Measurements from ENCODE around the gene ARHGAP1.
"Not testable (repeated sequence)": the region's sequence is repeated elsewhere in the genome, so short reads cannot be mapped to it uniquely, and the experiment has no call there.

Gene ARHGAP1

DNA sequence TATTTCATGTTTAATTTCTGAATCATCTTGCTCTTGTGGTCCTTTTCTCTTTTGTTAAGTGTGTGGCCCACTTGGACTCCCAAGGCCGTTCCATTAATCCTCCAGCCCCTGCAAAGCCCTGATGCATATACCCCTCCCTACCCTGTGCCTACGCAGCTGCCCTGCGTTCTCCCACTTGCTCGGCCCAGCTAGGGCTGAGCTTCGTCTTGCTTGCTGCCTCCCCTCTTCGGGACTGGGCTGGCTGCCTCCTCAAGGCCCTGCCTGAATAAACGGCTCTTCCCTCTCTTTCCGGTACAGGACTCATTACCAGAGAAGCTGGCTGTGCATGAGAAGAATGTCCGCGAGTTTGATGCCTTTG is 28.5 kb downstream of the ARHGAP1 start:
- no peak for DNase-seq

DNA sequence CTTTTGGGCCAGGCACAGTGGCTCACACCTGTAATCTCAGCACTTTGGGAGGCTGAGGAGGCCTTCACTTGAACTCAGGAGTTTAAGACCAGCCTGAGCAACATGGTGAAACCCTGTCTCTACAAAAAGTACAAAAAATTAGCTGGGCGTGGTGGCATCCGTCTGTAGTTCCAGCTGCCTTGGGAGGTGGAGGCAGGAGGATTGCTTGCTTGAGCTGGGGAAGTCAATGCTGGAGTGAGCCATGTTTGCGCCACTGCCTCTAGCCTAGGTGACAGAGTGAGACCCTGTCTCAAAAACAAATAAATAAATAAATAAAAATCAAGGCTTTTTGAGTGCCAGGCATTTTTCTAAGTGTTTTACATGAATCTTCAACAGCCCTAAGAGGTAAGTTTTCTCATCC is 29.9 kb downstream of the ARHGAP1 start:
- DNase-seq: not testable (repeated sequence)

DNA sequence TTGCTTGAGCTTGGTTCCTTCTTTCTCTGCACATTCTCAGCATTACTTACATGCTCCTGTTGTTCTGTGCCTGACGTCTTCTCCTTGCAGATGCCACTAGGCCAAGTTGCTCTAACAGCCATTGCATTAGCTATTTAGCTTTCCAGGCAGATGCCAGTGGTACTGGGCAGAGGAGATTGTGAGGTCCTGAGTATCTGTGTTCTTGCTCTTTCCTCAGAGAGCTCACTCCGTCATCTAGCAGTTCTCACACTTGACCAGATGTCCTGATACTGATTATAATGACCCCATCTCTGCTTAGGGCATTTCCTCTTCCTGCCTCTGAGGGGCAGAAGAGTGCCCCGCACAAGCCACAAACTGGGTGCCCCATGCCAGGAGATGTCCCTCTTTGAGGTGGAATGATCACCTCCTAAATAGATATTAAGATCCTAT is 30.7 kb downstream of the ARHGAP1 start:
- DNase-seq: no peak

DNA sequence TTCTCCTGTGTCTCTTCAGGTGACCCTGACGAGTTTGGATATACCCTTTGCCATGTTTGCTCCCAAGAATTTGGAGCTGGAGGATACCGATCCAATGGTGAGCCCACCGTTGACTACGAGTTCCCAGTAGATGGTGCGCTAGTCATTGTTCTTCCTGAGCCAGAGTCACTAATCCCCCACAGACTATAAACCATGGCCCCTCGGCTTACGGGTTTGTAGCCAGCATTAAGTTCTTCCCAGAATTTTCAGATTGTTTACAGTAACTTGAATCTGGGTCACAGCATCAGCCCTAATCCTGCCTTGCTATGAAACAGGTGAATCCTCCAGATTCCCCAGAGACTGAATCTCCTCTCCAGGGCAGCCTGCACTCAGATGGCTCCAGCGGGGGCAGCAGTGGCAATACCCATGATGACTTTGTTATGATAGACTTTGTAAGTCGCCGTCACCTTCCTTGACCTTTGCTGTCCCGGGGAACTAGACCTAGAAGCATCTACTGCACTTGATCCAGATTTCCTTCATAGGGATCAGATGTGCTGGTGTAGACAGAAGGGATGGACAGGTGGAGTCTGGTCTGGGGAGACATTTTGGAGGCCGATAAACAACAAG is 31.8 kb downstream of the ARHGAP1 start:
- no peak for DNase-seq

DNA sequence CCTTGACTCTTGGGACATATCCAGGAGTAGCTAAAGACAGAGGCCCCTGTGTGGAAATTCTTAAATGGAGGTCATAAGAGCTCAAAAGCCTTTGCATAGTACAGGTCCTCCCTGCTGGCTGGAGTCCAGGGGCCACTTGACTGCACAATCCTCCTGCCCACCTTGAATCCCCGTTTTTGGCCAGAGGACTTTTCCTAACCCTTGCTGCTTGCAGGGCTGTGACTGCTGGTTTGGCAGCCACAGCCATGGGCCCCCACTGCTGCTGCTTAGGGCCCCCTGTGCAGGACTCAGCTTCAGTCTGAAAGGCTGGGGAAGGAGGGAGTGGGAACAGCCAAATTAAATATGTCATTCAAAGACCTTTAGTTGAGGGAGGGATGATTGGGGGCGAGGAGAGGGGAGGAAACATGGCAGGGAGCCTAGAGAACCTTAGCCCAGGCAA is 33.4 kb downstream of the ARHGAP1 start:
- no peak for DNase-seq

DNA sequence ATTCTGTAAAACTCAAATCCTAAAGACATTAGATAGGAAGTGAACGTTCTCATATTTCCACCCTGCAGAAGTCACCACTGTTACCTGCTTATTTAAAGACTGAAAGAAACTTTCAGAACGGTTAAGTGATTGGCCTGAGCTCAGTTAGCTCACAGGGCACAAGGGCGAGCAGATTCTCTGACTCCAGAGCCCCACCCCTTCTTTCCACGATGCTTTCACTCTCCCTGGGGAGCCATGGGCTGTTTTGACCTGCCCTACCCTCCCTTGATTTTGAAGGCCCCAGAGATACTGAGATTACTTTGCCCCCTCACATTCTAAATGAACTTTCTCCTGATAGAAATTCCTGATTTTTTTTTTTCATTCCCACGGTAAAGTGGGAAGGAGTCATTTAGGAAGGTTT is 33.9 kb downstream of the ARHGAP1 start:
- no peak for DNase-seq

DNA sequence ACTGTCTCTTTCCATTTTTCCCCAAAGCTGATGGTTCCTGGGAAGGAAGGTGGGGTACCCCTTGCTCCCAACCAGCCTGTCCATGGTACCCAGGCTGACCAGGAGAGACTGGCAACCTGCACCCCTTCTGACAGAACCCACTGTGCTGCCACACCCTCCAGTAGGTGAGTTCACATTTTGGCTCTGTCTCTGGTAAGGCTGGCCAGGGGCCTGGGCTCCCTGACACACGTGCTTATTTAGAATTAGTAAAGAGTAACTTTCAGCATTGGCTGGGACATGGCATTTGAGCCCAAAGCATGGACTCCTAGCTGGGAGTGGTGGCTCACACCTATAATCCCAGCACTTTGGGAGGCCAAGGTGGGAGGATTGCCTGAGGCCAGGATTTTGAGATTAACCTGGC is 35.1 kb downstream of the ARHGAP1 start:
- DNase-seq: no peak

DNA sequence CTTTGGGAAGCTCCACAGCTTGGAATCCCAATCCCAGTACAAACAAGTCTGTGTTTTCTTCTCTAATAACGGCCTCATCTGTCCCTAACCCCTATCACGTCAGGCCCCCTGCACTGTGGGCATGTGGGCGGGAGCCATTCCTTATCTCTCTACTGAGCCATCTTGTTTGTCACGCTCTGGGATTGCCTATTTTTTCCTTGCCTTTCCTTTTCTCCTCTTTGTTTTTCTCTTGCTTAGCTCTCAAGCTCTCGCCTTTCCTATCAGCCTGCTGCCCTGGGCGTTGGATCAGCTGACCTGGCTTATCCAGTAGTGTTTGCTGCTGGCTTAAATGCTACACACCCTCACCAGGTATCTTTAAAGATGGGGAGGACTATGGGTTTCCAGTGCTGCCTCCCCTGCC is 35.8 kb downstream of the ARHGAP1 start:
- no peak for DNase-seq

DNA sequence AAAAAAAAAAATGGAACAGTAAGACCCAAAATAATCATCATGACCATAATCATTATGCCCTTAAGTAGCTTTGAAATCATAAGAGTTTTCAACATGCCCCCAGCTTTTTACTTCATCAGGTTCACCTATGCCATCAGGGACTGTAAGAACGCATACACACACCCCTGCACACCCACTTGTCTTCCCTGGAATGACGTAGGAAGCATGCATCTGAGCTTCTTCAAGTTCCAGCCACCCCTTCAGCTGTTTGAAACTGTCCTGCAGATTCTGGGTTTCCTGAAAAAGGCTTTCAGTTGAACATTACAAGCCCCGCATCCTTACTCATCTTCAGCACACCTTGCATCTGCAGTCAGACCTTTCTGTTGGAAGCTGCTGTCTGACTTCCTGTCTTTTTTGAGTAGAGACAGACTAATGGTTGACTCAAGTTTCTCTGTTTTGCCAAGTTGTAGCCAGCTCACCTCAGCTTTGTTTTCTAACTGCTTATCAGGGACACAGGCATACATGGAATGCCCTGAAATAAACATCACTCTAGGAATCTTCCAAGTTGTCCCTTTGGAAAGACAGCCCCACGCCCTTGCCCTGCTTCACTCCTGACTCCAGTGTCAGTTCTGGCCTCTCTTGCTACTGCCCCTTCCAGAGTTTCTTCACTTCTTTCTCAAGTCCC is 37.0 kb downstream of the ARHGAP1 start:
- DNase-seq: no peak

DNA sequence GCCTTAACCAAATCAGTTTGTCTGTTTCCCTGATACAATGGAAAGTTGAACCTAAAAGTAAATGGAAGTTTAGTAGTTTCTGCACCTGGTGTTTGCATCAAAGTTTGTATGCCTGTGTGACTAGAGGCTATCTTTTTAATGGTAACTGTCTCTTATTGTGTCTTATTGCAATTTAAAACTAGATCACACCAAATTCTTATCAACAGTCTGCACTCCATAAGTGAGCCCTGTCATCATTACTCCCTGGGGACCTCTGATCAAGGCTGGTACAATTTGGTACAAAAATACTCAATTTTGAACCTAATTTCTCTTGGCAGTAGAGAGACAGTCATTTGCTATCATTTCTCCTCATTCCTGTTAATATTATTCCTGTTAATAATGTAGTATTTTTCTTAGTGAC is 38.1 kb downstream of the ARHGAP1 start:
- DNase-seq: no peak

DNA sequence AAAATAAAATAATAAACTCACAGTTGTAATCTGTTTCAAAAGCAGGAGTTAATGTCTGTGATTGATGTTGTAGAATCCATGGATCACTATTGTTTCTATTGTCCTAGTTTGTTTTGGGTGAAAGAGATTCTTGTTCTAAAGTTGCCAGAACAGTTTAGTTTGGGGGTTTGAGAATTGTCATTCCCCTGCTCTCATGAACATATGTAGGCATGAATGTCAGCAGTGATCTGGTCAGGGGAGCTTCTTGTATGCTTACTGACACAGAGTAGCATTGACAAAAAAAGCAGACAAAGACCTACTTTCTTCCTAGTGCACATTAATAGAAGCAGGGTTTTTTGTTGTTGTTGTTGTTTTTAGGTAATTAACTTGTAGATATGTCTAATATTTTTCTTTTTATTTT is 38.6 kb downstream of the ARHGAP1 start:
- DNase-seq: no peak

DNA sequence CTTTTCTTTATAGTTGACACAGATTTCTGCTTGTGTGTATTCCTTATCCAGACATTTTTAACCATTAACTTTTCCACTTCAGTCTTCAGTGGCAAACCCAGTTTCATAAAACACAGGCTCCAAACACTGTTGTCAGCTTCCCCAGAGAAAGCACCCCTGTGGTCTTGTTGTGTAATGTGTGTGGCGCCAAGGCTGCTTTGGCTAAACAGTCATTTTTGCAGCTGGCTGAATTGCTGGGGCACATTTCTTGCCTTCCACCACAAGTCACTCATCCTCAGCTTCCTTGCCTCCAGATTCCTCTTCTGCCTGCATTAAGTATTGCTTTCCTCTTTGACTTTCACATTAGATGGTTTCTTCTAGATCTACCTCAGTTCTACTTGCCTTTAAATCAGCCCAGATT is 40.5 kb downstream of the ARHGAP1 start:
- DNase-seq: no peak

DNA sequence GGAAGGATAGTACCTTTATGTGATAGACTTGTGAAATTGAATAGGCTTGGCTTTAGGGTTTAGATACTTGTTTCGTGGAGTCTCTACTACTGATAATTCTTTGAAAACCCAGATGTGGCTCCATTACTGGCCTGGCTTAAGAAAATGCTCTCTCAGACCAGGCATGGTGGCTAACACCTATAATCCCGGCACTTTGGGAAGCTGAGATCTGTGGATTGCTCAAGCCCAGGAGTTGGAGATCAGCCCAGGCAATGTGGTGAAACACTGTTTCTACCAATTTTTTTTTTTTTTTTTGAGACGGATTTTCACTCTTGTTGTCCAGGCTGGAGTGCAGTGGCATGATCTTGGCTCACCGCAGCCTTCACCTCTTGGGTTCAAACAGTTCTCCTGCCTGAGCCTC is 42.2 kb downstream of the ARHGAP1 start:
- DNase-seq: no peak

DNA sequence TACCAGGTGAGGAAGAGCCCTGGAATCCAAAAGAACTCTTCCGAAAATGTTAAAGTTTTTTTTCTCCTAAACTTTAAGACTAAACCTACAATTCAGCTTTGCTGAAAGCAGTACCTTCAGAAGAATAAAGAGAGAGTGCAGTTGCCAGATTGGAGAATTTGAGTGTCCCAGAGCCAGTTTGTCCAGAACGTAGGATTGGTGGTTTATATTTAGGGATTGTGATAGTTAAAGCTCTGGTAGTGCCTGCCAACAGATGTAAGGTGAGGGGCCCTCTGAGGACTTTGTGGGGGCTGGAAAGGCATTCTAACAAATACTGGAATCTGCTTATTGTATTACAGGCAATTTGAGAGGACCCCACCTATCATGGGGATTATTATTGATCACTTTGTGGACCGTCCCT is 43.2 kb downstream of the ARHGAP1 start:
- DNase-seq: no peak

DNA sequence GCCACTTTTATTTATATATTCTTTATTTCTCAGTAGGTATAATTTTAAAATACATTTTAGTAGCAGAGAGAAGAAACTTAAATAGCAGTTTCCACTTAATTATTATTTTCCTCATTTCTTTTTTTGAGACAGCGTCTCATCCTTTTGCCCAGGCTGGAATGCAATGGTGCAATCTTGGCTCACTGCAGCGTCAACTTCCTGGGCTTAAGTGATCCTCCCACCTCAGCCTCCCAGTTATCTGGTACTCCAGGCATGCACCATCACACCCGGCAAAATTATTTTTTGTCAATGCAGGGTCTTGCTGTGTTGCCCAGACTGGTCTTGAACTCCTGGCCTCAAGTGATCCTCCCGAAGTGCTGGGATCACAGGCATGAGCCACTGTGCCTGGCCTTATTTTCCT is 44.8 kb downstream of the ARHGAP1 start:
- no peak for DNase-seq

DNA sequence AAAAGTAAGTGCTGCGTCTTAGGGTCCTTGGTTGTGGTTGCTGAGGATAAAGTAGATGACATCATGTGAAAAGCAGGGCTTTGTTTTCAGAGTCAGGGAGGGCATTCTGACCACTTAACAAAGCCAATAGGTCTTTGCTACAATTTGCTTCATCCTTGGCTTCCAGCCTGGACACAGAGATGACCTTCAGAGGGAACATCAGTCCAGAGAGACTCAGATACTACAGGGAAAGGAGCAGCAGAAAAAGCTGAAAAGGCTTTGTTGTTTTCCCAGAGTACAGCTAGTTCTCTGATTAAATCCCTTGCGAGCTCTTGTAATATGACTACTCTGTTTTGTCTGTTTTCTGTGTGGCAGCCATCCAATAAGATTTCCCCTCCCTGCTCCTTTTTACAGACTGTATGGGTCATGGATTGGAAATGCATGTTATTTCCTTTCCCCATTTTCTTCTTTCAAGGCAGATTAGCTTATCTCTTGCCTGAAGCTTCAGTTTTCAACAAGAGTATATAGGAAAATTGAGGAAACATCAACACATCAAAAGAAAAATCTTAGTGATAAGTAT is 51.2 kb downstream of the ARHGAP1 start:
- DNase-seq: no peak

DNA sequence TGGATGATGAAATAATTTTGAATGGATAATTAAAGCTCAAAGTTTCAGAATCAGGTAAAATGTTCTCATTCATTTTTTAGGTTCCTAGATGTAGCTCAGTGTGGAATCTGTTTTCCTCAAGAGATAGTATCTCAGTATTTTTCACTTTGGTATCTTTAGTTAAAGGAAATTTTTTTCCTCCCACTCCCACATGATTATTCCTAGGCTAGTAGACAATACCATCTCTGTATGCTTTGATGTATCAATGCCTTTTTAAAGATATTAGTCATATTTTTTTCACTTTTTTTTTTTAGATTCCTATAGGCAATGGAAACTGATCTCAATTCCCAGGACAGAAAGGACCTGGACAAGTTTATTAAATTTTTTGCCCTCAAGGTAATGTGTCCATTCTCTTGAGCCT is 56.4 kb downstream of the ARHGAP1 start:
- DNase-seq: no peak

DNA sequence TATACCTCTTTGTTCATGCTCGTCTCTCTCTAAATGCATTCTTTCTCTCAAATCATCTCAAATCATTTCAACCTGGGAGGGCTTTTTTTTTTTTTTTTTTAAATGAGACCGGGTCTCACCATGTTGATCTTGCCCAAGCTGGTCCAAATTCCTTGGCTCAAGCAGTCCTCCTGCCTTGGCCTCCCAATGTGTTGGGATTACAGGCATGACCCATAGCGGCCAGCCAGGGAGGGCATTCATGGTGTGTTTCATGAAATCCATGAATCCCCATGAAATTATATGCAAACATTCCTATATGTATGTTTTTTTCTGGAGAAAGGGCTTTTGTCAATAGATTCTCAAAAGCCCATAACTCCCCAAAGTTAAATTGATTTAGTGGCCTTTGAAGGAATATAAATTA is 56.9 kb downstream of the ARHGAP1 start:
- DNase-seq: no peak

DNA sequence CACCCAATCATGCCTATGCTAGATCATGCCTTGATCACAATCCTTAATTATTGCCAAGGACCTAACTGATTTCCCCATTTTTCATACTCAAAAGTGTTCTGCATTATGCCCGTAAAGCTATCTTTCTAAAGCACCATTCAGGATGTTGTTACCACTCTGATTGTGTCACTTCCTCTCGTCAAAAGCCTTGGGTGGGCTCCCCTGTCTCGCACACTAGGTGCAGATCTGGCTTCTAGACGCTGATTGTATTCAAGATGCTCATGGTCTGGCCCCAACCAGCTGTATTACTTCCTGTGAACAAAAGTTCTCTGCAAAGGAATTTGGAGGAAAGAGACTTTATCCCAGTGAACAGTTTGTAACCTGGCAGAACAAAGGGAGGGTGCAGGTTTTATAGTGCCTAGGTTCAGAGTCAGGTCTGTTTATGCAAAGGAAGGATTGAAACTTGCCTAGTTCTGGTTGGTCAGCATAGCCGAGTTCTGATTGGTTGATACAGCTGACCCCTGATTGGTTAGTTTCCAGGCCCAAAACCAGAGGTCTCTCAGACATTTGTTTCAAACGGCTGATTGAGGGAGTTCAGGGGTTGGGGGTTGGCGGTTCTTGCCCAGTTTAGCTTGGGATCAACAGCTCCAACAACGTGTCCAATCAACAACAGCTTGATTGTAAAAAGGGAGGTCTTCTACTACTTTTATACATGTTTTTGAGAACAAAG is 57.6 kb downstream of the ARHGAP1 start:
- no peak for DNase-seq

DNA sequence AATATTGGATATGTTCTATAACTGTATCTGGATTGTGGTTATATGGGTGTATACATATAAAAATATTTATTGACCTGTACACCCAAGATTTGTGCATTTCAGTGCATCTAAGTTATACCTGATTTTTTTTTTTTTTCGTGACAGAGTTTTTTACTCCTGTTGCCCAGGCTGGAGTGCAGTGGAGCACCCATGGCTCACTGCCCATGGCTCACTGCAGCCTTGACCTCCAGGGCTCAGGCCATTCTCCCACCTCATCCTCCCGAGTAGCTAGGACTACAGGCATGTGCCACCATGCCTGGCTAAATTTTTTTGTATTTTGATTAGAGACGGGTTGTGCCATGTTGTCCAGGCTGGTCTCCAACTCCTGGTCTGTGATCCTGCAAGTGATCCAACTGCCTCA is 58.8 kb downstream of the ARHGAP1 start:
- no peak for DNase-seq

DNA sequence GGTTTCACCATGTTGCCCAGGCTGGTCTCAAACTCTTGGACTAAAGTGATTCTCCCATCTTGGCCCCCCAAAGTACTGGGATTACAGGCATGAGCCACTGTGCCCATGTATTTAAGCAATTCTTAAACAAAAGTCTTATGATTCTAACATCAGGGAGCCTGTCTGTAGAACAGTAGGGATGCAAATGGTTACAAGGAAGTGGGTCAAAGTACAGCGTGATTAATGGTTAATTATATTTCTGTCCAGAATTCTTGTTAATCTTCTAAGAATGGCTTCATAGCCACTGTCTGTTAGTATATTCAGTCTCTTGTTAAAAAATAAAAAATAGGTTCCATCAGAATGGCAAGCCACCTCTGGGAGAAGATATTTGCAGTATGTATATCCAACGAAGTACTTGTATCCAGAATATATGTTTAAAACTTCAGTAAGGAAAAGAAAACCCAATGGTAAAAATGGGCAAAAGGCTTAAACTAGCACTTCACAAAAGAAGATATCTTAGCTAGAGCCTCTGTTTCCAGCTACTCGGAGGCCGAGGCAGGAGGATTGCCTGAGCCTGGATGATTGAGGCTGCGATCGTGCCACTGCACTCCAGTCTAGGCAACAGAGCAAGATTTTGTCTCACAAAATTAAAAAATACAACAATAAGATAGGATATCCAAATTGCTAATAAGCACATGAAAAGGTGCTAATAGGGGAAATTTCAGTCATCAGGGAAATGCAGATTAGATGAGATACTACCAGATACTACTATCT is 60.2 kb downstream of the ARHGAP1 start:
- DNase-seq: no peak

DNA sequence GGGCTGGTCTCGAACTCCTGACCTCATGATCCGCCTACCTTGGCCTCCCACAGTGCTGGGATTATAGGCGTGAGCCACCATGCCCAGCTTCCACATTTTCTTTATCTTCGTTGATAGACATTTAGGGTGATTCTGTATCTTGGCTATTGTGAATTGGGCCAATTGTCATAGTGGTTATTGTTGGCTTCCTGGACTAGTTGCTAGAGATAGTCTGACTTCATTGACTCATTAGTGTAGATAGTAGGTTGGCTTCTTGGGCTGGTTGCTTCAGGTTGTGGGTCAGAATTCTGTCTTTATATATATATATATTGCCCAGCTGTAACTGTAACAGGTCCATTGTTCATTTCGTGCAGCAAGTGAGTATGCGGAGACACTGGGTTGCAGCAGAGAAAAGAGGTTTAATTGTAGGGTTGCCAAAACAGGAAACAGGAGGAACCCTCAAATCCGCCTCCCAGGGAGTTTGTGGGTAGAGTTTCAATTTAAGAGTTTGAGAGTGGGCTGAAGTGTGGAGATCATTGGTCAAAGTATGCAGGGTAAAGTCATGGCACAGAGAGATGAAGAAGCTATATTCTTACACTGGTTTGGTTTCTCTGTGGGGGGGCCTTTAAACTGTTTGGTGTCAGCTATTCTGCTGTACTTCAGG is 61.1 kb downstream of the ARHGAP1 start:
- DNase-seq: no peak

DNA sequence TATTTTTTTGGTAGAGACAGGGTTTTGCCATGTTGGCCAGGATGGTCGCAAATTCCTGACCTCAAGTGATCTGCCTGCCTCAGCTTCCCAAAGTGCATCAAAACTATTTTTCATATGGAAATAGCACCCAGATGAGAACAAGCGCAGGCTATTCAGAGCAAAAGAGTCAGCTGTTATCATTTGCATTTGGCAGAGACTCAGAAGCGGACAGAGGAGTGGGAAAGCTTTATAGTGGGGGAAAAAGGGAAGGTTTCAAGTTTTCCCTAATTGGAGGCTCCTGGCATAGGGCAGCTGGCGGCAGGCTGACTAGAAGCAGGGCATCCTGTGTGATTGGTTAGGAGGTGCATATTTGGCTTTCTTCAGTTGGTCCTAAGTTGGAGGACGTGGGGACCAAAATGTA is 62.9 kb downstream of the ARHGAP1 start:
- DNase-seq: no peak

Measured in activated CD4-positive, CD25-positive, alpha-beta regulatory T cell treated with anti-CD3 and anti-CD28 coated beads, Interleukin-2, amount 50 U/mL, for 72 hours (primary cell).